ENCODE results near the gene ACLY.
A peak's percentile ranks its signal among the peaks of the same experiment; 100 is the strongest.
"Not testable (repeated sequence)": the region's sequence is repeated elsewhere in the genome, so short reads cannot be mapped to it uniquely, and the experiment has no call there.

The ACLY gene

DNA sequence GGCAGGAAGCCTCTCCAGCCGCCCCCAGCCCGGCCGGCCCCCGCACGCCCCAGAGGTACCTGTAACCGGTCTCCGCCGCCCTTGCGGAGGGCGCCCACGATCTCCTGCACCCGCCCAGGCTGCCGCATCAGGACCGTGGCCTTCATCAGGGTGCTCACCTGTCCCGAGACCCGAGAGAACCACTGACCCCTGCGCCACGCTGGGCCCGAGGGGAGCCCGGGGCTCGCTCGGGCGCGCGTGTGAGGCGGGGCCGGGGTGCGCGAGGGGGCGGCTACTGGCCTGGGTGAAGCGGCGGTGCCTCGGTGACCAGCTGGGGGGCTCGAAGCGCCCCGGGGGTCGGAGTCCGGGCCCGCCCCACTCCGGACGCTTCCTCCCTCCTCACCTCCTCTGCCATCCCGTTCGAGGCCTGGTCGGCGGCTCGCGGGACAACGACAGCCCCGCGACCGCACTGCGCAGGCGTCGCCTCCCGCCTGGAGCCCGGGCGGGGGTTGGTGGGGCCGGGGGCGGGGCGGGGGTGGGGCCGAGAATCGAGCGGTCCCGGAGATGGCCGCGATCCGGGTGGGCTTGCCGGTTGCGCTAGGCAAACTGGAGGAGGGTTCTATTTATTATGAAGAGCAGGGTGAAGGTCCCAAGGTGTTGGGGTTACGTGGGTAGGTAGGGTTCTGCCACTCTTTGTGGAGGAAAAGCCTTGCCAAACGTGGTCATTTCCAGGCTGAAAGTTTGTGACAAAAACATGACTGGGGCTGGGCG is 82.8 kb downstream of the ACLY start, which contains the start of gene NT5C3B:
NT5C3B (minus strand) TSS at position 433 of the 750 bp plus-strand sequence; CDS start at position 394, 39 bp downstream.
- DNase-seq (ENCODE audit: low read depth in 1 of 2, low spot score in 1 of 2) = peak in 1 of 2 donors; percentile 37

DNA sequence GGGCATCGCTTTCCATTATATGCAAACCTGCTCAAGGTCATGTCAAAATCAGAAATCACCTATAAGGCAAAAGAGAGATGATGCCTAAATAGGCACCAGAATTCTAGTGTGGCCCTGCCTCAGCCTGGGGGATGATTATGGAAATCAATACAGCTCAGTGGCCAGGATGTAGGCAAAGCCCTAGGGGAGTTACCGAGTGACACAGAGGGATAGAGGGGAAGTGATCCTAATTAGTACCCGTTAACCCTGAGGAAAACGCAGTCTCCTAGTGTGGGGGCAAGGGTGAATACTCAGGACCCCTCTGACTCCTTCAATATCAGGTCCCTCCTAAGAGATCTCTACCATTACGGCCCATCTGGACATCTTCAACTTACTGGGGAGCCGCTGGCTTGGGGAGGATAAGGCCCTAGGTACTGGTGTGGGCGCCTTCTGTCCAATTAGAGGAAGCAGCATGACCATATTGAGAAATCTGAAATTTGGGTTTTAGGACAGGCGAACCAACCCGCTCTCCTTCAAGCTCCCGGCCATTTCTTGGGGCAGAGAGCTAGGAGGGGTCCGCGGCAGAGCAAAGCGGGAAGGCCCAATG is 83.4 kb downstream of the ACLY start:
- DNase-seq (ENCODE audit: low read depth in 1 of 2, low spot score in 1 of 2) = no peak

DNA sequence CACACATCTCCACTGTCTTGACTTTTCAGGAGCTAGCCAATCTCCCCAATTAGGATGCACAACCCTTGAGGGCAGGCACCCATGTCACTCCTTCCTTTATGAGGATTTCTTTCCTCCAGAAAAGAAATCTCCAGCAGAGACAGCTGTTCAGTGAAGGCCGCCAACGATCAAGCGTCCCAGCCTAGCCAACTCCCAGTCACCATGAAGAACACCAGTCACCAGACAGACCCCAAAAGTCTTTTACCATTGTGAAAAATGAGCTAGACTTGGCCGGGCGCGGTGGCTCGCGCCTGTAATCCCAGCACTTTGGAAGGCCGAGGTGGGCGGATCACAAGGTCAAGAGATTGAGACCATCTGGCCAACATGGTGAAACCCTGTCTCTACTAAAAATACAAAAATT is 88.8 kb downstream of the ACLY start:
- DNase-seq (ENCODE audit: low read depth in 1 of 2, low spot score in 1 of 2) = not testable (repeated sequence)

DNA sequence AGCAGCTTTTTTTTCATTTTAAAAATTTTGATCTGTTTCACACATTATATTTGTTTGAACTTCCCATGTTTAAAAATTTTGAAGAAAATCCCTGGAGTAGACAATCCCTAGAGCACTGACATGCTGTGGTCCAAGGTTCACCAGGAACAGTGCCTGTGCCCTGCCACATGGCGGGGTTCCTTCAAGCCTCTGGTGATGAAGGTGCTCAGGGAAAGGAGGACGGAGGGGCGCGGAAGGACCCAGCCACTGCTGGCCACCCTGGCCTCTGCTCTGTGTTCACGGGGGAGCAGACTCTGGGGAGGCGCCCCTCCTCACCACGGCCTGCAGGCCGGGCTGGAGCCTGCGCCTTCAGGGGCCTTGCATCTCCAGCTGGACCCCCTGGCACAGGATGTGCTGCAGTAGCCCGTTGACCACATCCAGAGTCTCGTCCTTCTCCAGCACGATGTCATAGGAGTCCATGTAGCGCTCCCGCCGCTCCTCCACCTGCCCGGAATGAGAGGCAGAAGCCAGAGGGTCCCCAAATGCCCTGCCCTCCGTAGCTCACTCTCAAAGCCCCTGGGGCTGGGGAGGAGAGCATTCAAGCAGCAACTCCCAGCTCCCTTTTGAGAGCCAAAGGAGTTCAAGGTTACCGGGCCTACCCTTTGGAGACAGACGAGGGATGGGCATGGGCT is 93.4 kb downstream of the ACLY start:
- DNase-seq (ENCODE audit: low read depth in 1 of 2, low spot score in 1 of 2) = no peak

DNA sequence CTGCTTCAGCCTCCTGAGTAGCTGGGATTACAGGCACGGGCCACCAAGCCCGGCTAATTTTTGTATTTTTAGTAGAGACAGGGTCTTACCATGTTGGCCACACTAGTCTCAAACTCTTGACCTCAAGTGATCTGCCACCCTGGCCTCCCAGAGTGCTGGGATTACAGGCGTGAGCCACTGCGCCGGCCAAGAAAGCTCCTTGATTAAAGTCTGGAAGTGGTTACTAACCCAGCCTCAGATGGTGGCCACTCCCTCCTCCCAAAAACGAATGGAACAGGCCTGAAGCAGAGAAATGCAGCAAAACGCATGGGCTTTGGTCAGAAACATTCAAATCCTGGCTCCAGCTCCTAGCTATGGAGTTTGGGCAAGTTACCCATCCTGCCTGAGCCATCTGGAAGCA is 94.7 kb downstream of the ACLY start:
- no peak for DNase-seq (ENCODE audit: low read depth in 1 of 2, low spot score in 1 of 2)

DNA sequence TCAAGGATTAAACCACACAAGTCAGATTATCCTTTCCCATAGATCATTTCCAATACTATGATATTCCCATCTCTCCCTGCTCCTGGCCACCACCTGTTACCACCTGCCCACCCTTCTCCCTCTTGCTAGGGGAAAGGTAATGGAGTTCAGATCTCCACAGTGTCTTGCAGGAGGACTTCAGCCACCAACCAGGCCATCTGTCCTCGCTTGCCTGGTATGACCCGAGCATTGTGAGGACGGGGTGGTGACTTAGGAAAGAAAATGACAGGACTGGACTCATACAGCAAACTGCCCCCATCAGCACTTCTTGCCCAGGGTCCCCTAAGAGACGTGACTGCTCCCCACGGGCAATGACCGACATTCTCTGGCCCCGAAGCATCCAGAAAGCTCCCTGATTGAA is 95.2 kb downstream of the ACLY start:
- DNase-seq (ENCODE audit: low read depth in 1 of 2, low spot score in 1 of 2) = no peak

DNA sequence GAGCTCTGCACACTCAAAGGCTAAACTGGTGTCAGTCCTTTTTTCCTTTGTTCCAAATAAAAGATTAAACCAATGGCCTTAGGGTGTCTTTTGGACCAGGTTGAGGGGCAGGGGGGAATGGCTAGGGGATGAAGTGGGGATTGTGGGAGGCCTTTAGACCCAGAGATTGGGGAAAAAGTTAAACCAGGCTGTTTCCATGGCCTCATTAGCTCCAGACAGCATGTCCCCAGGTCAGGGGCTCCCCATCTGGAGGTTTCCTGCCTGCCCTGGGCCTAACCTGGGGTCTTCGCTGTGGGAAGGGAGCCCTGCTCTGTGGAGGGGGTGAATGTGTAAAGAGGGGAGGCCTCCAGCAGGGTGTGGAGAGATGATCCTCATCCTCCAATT is 95.6 kb downstream of the ACLY start:
- no peak for DNase-seq (ENCODE audit: low read depth in 1 of 2, low spot score in 1 of 2)

DNA sequence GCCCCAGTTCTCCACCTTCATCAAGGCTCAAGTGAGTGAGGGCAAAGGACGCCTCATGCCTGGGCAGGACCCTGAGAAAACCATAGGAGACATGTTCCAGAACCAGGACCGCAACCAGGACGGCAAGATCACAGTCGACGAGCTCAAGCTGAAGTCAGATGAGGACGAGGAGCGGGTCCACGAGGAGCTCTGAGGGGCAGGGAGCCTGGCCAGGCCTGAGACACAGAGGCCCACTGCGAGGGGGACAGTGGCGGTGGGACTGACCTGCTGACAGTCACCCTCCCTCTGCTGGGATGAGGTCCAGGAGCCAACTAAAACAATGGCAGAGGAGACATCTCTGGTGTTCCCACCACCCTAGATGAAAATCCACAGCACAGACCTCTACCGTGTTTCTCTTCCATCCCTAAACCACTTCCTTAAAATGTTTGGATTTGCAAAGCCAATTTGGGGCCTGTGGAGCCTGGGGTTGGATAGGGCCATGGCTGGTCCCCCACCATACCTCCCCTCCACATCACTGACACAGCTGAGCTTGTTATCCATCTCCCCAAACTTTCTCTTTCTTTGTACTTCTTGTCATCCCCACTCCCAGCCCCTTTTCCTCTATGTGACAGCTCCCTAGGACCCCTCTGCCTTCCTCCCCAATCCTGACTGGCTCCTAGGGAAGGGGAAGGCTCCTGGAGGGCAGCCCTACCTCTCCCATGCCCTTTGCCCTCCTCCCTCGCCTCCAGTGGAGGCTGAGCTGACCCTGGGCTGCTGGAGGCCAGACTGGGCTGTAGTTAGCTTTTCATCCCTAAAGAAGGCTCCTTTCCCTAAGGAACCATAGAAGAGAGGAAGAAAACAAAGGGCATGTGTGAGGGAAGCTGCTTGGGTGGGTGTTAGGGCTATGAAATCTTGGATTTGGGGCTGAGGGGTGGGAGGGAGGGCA is 96.3 kb downstream of the ACLY start:
- DNase-seq (ENCODE audit: low read depth in 1 of 2, low spot score in 1 of 2) = no peak

DNA sequence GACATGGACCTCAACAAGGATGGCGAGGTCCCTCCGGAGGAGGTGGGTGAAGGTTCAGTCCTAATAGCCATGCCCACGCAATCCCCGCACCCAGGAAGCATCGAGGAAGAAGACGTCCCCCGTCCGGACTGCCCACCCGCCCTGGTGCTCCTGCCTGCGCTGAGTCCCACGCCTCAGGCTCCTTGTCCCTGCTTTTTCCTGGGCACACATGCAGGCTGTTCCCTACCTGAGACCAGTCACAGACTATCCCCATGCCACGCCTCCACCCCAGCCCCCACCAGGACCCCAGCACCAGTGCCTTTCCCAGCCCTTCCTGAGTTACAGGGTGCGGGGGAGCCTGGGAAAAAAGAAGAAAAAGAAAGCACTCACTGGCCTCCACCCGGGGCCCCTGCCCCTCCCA is 97.0 kb downstream of the ACLY start:
- DNase-seq (ENCODE audit: low read depth in 1 of 2, low spot score in 1 of 2) = no peak

DNA sequence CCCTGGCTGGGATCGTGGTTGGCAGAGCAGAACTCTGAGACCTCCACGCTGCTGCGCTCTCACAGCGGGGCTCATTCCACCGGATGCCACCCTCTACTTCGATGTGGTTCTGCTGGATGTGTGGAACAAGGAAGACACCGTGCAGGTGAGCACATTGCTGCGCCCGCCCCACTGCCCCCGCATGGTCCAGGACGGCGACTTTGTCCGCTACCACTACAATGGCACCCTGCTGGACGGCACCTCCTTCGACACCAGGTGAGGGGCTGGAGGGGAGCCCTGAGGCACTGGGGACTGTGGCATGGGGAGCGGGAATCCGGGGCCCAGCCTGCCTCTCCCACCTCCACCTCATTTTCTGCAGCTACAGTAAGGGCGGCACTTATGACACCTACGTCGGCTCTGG is 100.7 kb downstream of the ACLY start:
- DNase-seq (ENCODE audit: low read depth in 1 of 2, low spot score in 1 of 2) = no peak
